ENCODE measurements around the gene AHDC1.

The AHDC1 gene

GRCh38 chr1:27572019-27572678 is 31.8 kb downstream of the AHDC1 start:
- FAIRE-seq, result no peak
- no peak for TF ChIP-seq CTCF (IDR thresholded peaks at IDR 0.05; ENCODE audit: insufficient read depth, missing control alignments)
- no peak for DNase-seq (ENCODE audit: insufficient read length, low spot score)

GRCh38 chr1:27571439-27572018 is 32.4 kb downstream of the AHDC1 start:
- TF ChIP-seq CTCF (IDR thresholded peaks at IDR 0.05; ENCODE audit: insufficient read depth, missing control alignments), result no peak
- no peak for DNase-seq (ENCODE audit: insufficient read length, low spot score)
- no peak for FAIRE-seq

- no peak for DNase-seq (ENCODE audit: insufficient read length, low spot score)
- no peak for FAIRE-seq
- no peak for TF ChIP-seq CTCF (IDR thresholded peaks at IDR 0.05; ENCODE audit: insufficient read depth, missing control alignments)
Observed at GRCh38 chr1:27570784-27571183, 33.2 kb downstream of the AHDC1 start.

- no peak for FAIRE-seq
- no peak for DNase-seq (ENCODE audit: insufficient read length, low spot score)
- TF ChIP-seq CTCF (IDR thresholded peaks at IDR 0.05; ENCODE audit: insufficient read depth, missing control alignments), result no peak
Observed at GRCh38 chr1:27570356-27570755, 33.6 kb downstream of the AHDC1 start.

GRCh38 chr1:27569506-27570291 is 34.2 kb downstream of the AHDC1 start:
- TF ChIP-seq CTCF (IDR thresholded peaks at IDR 0.05; ENCODE audit: insufficient read depth, missing control alignments), result no peak
- DNase-seq (ENCODE audit: insufficient read length, low spot score) (no peak), FAIRE-seq (no peak)

- no peak for DNase-seq (ENCODE audit: insufficient read length, low spot score)
- no peak for TF ChIP-seq CTCF (IDR thresholded peaks at IDR 0.05; ENCODE audit: insufficient read depth, missing control alignments)
Observed at GRCh38 chr1:27569088-27569460, 34.9 kb downstream of the AHDC1 start.

More at GRCh38 chr1:27569088-27569460, 34.9 kb downstream of the AHDC1 start:
- FAIRE-seq, result no peak
